Stimulated activated CD8-positive, alpha-beta memory T cell treated with anti-CD3 and anti-CD28 coated beads, Interleukin-2, amount 100 ng/mL, for 1 hour (primary cell): Measurements from ENCODE around the gene EHMT1.
A peak's percentile ranks its signal among the peaks of the same experiment; 100 is the strongest.
"Not testable (repeated sequence)": the region's sequence is repeated elsewhere in the genome, so short reads cannot be mapped to it uniquely, and the experiment has no call there.

ENCODE experiments used
- DNase-seq, 2 donors: peaks; one replicate each; pipeline ENCODE4 v3.0.0-alpha.2; 2020; ENCODE audit warnings: low read depth in 2 of 2

Gene EHMT1

GRCh38 chr9:137590469-137591383 is 28.1 kb upstream of the EHMT1 start, which contains the start of gene ZMYND19:
Gene ZMYND19 (minus strand): TSS chr9:137590512. CDS start chr9:137590263, 249 bp downstream.
- DNase-seq = peak; percentile 80 to 82

GRCh38 chr9:137592767-137593166 is 26.0 kb upstream of the EHMT1 start:
- no peak for DNase-seq

GRCh38 chr9:137593176-137593575 is 25.6 kb upstream of the EHMT1 start:
- no peak for DNase-seq

- not testable (repeated sequence) for DNase-seq
These were observed 22.2 kb upstream of the EHMT1 start for GRCh38 chr9:137596577-137596976.

- no peak for DNase-seq
These were observed 19.9 kb upstream of the EHMT1 start for GRCh38 chr9:137598943-137599342.

GRCh38 chr9:137602661-137603060 is 16.1 kb upstream of the EHMT1 start:
- DNase-seq = no peak

- no peak for DNase-seq
These were observed 14.9 kb upstream of the EHMT1 start for GRCh38 chr9:137603879-137604278.

- DNase-seq = no peak
These were observed 14.3 kb upstream of the EHMT1 start for GRCh38 chr9:137604345-137605086.

- peak; percentile 90 to 92 for DNase-seq
These were observed 13.4 kb upstream of the EHMT1 start, which contains the start of gene ARRDC1 for GRCh38 chr9:137605121-137606004. Gene ARRDC1 (plus strand): TSS chr9:137605686. CDS start chr9:137605718, 32 bp downstream.

- no peak for DNase-seq
These were observed 12.7 kb upstream of the EHMT1 start for GRCh38 chr9:137606005-137606621.

GRCh38 chr9:137606734-137607138 is 12.1 kb upstream of the EHMT1 start:
- no peak for DNase-seq

GRCh38 chr9:137607141-137607857 is 11.5 kb upstream of the EHMT1 start:
- DNase-seq = no peak

- DNase-seq = no peak
These were observed 7.9 kb upstream of the EHMT1 start for GRCh38 chr9:137610944-137611343.

GRCh38 chr9:137611623-137612609 is 6.9 kb upstream of the EHMT1 start:
- DNase-seq = no peak

GRCh38 chr9:137612741-137613142 is 6.1 kb upstream of the EHMT1 start:
- DNase-seq = no peak

GRCh38 chr9:137613259-137613658 is 5.5 kb upstream of the EHMT1 start:
- DNase-seq = no peak

- no peak for DNase-seq
These were observed 4.9 kb upstream of the EHMT1 start for GRCh38 chr9:137613738-137614523.

GRCh38 chr9:137614631-137615386 is 4.0 kb upstream of the EHMT1 start:
- DNase-seq = no peak
